Right ventricle myocardium inferior (tissue), 1 donor: ENCODE data around the gene AKT1S1. TPM values are rescaled to one million over a fixed set of nuclear protein-coding genes. Genes with fewer than 3 reads are reported as not detected.

Experiments
- ATAC-seq: fragments of 200-7000 bp; cut with Tn5 transposase; one replicate; pipeline ENCODE4 v1.9.1; 2020; ENCODE audit warnings: mild to moderate bottlenecking, moderate library complexity
- DNase-seq: peaks from one replicate; pipeline ENCODE4 v3.0.0; 2021; ENCODE audit errors: missing footprints
- intact Hi-C: fragments of 100-400 bp; cut with DNase I; formaldehyde crosslinking; loops from one replicate; pipeline ENCODE4 v1.11.0; 2022
- total RNA-seq: library from RNA; stranded (reverse); fragmentation: NEBNext Ultra II Directional; extraction: Animal tissue kit (Norgen Biotek cat#: 25700); gene quantifications from one replicate; pipeline ENCODE4 v1.2.1, GENCODE V29; 2021
- donor health status: DM: no; HTN: yes; CAD: no; lungs with severe emphysema.

Gene AKT1S1
- total RNA-seq, 1 donor from 2014 or later = 37.2 TPM

- intact Hi-C loops = loop anchor here (10.0 kb wide), 1 partner anchor 379 kb away; the partner anchor contains the start of gene RPS11
- ATAC-seq (no peak), DNase-seq (no peak)
These were observed 3.3 kb downstream of the AKT1S1 start for GRCh38 chr19:49873834-49874233.

- DNase-seq (no peak), ATAC-seq (no peak)
- intact Hi-C loops = loop anchor here (10.0 kb wide), 1 partner anchor 378 kb away; the partner anchor contains the start of gene RPS11
These were observed 4.0 kb downstream of the AKT1S1 start for GRCh38 chr19:49873129-49873521.

DNA sequence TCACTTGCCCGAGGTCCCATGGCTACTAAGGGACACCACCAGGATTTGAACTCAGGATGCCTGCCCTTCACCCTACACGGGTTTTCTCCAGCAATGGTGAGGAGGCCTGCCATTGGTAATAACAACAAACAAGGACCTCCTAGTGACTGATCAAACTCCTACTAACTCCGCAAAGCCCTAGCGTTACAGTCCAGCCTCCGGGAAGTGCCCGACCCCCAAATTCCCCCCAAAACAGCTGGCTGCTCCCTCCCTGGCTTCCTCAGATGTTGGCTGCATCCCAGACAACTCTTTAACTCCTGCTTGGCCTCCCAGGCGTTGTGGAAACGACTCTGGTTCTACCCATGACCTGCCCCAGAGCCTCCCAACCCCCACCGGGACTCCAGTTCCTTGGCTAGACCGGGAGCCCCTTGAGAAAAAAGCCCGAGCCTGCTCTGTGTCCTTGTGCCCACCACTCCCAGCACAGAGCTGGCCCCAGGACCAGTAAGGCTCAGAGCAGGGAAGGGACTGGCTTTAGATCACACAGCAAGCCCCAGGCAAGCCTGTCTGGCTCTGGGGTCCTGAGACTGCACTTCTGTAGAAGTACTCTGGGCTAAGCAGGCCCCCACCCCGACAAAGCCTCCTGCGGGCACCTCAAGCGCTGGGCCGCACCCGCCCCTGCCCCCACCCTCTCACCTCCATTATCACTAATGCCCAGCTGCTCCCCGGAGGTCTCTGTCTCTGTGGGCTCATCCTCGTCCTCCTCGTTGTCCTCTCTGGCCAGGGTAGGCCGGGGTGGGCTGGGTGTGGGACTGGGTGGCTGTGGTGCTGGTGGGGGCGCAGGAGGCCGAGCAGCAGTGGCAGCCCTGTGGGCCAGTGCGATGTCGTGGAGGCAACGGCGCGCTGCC lies 4.7 kb downstream of the AKT1S1 start:
- intact Hi-C loops = loop anchor here (10.0 kb wide), 1 partner anchor 378 kb away; the partner anchor contains the start of gene RPS11
- DNase-seq = no peak

DNA sequence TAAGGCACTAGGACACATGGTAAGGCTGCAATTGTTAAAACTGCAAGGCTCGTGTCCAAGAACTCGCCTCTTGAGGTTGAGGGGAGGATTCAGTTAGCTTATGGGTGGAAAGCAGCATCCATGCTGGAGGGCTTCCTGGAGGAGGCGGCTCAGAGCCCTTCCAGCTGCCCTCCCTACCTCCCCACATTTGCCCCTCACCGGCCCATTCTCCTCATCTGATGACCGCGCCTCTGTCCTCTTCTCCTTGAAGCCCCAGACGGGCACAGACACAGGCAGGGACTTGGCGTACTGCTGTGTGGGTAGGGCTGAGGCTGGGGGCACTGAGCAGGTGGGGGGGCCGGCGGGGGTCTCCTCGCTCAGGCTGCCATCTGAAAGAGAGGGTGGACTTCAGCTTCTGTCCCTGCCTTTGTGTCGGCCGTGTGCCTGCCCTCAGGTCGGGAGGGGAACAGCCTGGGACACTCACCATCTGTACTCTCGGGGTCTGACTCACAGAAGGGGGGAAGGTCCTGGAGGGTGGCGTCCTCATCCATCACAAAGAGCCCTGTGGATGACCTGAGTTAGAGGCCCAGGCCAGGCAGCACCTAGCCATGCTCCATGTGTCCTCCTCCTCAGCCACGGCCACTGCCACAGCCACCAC lies 5.7 kb downstream of the AKT1S1 start:
- ATAC-seq = no peak
- no peak for DNase-seq
- intact Hi-C loops = loop anchor here (10.0 kb wide), 1 partner anchor 377 kb away; the partner anchor contains the start of gene RPS11

More for the DNA sequence above, 4.7 kb downstream of the AKT1S1 start:
- no peak for ATAC-seq

GRCh38 chr19:49870309-49870901 lies 6.8 kb downstream of the AKT1S1 start:
- intact Hi-C loops = loop anchor here (10.0 kb wide), 1 partner anchor 376 kb away; the partner anchor contains the start of gene RPS11
- no peak for ATAC-seq
- DNase-seq = peak; percentile 61

GRCh38 chr19:49869484-49870308 lies 7.5 kb downstream of the AKT1S1 start:
- DNase-seq (peak; percentile 95), ATAC-seq (peak; percentile 81)
- intact Hi-C loops = loop anchor here (10.0 kb wide), 1 partner anchor 375 kb away; the partner anchor contains the start of gene RPS11

DNA sequence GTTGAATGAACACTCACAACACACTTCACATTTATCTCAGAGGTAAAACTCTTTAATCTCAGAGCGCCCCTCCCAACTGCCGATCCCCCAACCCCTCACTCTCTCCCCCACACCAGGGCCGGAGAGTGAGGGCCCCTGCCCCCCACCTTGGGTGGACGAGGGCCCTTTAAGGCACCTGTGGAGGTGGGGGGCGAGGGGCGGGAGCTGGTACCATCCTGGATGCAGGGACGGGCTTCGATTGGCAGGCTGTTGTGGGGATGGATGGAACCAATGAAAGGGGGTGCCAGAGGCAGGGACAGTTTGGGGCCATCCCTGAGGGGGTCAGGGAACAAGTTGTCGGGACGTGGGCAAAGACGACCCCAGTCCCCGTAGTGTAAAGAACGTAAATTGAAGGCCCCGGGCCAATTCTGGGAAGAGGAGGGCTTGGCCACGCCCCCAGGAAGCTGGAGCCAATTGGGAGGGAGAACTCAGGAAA lies 8.1 kb downstream of the AKT1S1 start:
- intact Hi-C loops = no loop called here
- ATAC-seq = peak; percentile 3
- DNase-seq = no peak

DNA sequence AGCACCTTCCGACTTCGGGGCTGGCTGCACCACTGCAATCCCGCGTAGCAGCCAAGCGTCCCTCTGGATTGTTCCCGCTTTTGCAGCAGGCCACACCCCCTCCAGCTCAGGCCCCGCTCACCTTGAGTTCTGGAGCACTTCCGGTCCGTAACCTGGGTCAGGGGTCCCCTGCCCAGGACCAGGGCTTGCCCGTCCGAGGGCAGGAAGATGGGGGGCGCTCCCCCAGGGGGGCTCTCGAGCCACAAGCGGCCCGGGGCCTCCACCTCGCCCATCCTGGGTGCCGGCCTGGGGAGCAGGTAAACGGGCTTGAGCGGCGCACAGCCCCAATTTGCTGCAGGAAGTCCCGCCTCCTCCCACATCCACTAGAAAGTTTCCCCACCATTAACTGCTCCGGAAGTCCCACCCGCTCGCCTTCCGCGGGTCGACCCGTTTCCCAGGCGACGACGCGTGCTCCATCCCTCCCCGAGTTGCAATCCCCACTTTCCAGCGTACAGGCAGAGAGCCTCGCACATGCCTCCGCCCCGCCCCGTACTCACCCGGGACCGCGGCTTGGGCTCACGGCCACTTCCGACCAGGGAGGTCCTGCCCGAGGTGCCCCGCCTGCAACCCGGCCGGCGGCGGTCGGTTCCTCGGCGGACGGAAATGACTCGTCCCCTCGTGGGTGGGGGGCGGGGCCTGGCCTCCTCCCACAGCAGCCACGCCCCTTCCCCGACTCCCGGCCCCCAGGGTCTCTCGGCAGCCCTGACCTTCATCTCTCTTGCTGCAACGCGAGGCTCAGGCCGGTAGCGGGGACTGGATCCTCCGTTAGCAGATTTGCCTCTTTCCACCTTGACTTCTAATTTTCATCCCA lies 10.0 kb downstream of the AKT1S1 start, which contains the start of gene PNKP:
Gene PNKP, minus strand, starts transcription at position 644 of the 850 bp plus-strand sequence. Its CDS starts 372 bp downstream, at position 272.
- ATAC-seq (peak; percentile 64), DNase-seq (peak; percentile 96)
- intact Hi-C loops = loop anchor here (2.0 kb wide), 1 partner anchor 16 kb away; the partner anchor contains the start of gene PTOV1

GRCh38 chr19:49864890-49865289 lies 12.3 kb downstream of the AKT1S1 start:
- DNase-seq (no peak), ATAC-seq (no peak)
- intact Hi-C loops = no loop called here

DNA sequence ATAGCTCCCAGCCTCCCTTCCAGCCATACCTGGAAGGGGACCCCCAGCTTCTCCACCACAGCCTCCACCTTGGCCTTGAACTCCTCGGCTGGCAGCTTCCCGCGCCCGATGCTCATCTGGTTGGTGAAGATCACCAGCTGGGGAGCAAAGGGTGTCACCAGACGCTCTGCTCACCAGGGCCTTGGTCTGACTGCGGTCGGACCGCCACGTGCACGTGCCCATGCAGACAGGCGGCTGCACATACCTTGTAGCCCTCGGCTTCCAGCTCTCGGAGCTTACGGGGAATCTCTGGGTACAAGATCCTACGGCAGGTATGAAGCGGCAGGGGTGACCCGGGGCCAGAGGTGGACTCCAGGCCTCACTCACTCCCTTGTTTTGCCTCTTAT lies 13.2 kb downstream of the AKT1S1 start:
- intact Hi-C loops = no loop called here
- ATAC-seq (no peak), DNase-seq (peak; percentile 46)

DNA sequence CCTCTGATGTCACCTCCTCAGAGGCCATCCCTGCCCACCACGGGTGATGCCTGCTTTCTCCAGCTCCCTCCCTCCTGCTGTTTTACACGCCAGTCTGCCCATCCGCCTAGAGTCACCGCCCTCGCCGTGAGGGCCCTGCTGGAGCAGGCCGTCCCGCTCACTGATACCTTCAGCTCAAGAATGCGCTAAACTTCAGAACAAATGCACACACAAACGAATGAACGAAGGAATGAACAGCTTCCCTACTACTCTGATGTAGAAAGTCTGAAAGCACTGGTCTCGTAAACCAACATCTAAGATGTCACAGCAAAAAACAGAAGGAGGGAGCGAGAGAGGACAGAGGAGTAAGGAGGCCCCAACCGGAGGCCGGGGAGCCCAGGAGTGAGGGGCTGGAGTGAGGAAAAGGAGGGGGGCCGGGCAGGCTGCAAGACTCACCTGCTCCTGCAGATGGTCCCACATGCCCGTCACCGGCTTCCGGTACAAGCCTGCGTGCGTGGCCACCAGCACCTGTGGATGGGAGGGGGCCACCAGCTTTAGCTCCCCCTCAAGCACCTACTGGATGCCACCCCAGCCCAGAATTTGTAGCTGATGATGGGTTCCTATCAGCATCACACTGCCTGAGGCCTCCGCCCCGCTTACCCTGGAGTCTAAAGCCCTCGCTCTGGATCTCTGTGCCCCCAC lies 13.8 kb downstream of the AKT1S1 start:
- intact Hi-C loops = no loop called here
- DNase-seq = no peak
- ATAC-seq = no peak

GRCh38 chr19:49862391-49863253 lies 14.5 kb downstream of the AKT1S1 start:
- intact Hi-C loops = no loop called here
- ATAC-seq = no peak
- DNase-seq = peak; percentile 66

DNA sequence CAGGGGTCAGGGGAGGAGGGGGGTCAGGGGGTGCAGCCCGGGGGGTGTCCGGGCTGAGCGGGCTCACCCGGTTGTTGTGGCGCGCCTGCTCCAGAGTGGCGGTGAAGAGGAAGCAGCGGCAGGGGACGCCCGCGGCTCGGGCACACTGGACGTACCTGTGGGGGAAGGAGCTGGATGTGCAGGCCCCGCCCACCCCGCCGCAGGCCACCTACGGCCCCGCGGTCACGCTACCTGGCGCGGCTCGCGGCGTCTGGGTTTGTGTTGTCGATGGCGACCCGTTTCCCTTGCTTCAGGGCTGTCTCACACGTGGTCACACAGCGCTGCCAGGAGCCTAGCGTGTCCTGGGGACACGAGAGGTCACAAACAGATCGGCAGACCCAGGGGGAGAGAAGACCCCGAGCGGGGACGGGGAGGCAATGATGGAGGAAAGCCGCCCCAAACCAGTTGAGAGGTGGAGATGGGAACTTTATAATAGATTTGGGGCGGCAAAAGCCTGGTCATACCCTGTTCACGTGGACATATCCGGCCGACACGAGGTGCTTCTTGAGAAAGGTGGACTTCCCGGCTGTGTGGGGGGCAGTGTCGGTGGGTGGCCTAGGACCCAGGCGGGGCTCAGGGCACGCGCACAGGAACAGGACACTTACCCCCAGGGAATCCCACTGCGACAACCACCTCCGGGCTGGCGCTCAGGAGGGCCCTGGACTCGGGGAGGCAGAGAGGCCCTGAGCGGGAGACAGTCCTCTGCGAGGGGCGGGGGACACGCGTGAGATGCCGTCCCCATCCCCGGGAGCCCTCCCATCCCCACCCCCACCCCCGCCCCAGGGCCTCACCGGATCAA lies 15.4 kb downstream of the AKT1S1 start:
- ATAC-seq (no peak), DNase-seq (peak; percentile 61)
- intact Hi-C loops = no loop called here

GRCh38 chr19:49861107-49861506 lies 16.0 kb downstream of the AKT1S1 start:
- peak; percentile 79 for DNase-seq
- intact Hi-C loops = no loop called here
- peak; percentile 29 for ATAC-seq
